Natural killer cell treated with Interleukin-12 subunit alpha and Interleukin-12 subunit beta and Interleukin-15 and Interleukin-18, amount 100 ng/mL, for 72 hours (primary cell): ENCODE results near the gene EXOC1. TPM values are rescaled to one million over a fixed set of nuclear protein-coding genes. Genes with fewer than 3 reads are reported as not detected.
"Not testable (repeated sequence)": the region's sequence is repeated elsewhere in the genome, so short reads cannot be mapped to it uniquely, and the experiment has no call there.

ENCODE experiments used
- ATAC-seq, 2 donors: fragments of 150-1000 bp; cut with Tn5 transposase in 1 of 2; sonication (Bioruptor Pico), chemical (Tn5 transposase) in 1 of 2; 2 replicates each; pipeline ENCODE4 v1.10.0; 2021
- DNase-seq: peaks from one replicate; pipeline ENCODE4 v3.0.0; 2022; ENCODE audit warnings: low spot score
- H3K27ac Mint-ChIP-seq, 2 donors: 1 replicate in 1 of 2; 2 replicates in 1 of 2; pipeline ENCODE4 v1.8.0; 2022; ENCODE audit warnings: mixed read lengths in 2 of 2, mild to moderate bottlenecking in 1 of 2, moderate library complexity in 1 of 2
- H3K27me3 Mint-ChIP-seq, 2 donors: 1 replicate in 1 of 2; 2 replicates in 1 of 2; pipeline ENCODE4 v1.8.0; 2022; ENCODE audit warnings: mixed read lengths in 2 of 2
- H3K36me3 Mint-ChIP-seq: one replicate; pipeline ENCODE4 v1.8.0; 2022; ENCODE audit warnings: mixed read lengths
- H3K4me1 Mint-ChIP-seq, 2 donors: 1 replicate in 1 of 2; 2 replicates in 1 of 2; pipeline ENCODE4 v1.8.0; 2022; ENCODE audit warnings: low read depth in 2 of 2, mixed read lengths in 2 of 2, mild to moderate bottlenecking in 1 of 2
- H3K4me3 Mint-ChIP-seq: one replicate; pipeline ENCODE4 v1.8.0; 2022; ENCODE audit warnings: mixed read lengths
- H3K9me3 Mint-ChIP-seq: 2 replicates; pipeline ENCODE4 v1.8.0; 2022; ENCODE audit warnings: mixed read lengths
- total RNA-seq, 2 donors: library from RNA; stranded (reverse); gene quantifications; one replicate each; pipeline ENCODE4 v1.2.3, GENCODE V29; 2022

EXOC1 gene
- total RNA-seq, 2 donors from 2014 or later = 22.1 to 26.1 TPM

DNA sequence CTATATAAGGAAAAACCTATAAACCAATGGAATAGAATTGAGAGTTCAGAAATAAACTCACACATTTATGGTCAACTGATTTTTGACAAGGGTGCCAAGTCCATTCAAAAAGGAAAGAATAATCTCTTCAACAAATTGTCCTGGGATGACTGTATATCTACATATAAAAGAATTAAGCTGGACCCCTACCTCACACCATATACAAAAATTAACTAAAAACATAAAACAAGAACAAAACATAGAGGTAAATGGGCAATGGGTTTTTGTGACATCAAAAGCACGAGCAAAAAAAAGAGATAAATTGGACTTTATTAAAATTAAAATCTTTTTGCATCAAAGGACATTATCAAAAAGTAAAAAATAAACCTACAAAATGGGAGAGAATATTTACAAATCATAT, 15.5 kb upstream of the EXOC1 start:
- Mint-ChIP-seq H3K9me3 (no peaks in the 10 kb centered on the region), H3K4me1 (no peaks in the 10 kb centered on the region), H3K27me3 (peaks cover 24 to 61% of the 10 kb centered on the region in 2 donors), H3K4me3 (no peak overlapping the region), H3K36me3 (no peaks in the 10 kb centered on the region), H3K27ac (no peak overlapping the region)
- no peak for DNase-seq
- ATAC-seq = no peak

GRCh38 chr4:55838356-55838755, 15.1 kb upstream of the EXOC1 start:
- ATAC-seq (no peak), DNase-seq (no peak)
- peaks cover 24 to 61% of the 10 kb centered on the region in 2 donors for H3K27me3 Mint-ChIP-seq
- H3K27ac Mint-ChIP-seq = no peak overlapping the region
- no peak overlapping the region for H3K4me3 Mint-ChIP-seq
- no peaks in the 10 kb centered on the region for H3K36me3 Mint-ChIP-seq
- H3K4me1 Mint-ChIP-seq = no peaks in the 10 kb centered on the region
- H3K9me3 Mint-ChIP-seq = no peaks in the 10 kb centered on the region

GRCh38 chr4:55838952-55839351, 14.5 kb upstream of the EXOC1 start:
- H3K4me3 Mint-ChIP-seq = no peak overlapping the region
- no peaks in the 10 kb centered on the region for H3K9me3 Mint-ChIP-seq
- DNase-seq = no peak
- peaks cover 21 to 55% of the 10 kb centered on the region in 2 donors for H3K27me3 Mint-ChIP-seq
- ATAC-seq = no peak
- no peak overlapping the region for H3K27ac Mint-ChIP-seq
- no peaks in the 10 kb centered on the region for H3K4me1 Mint-ChIP-seq
- no peaks in the 10 kb centered on the region for H3K36me3 Mint-ChIP-seq

DNA sequence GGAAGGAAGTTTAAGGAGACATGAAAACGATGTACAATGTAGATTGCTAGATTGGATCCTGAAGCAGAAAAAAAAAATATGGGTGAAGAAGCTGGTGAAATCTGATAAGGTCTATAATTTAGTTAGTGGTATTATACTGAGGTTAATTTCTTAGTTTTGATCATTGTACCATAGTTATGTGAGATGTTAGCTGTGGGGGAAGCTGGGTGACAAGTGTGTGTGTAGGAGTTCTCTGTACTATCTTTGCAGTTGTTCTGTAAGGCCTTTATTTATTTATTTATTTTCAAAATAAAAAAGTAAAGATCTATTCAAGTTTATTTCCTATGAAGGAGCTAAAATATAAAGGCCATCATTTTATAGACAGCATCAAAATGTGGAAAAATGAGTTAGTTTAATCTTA, 12.5 kb upstream of the EXOC1 start:
- ATAC-seq = no peak

DNA sequence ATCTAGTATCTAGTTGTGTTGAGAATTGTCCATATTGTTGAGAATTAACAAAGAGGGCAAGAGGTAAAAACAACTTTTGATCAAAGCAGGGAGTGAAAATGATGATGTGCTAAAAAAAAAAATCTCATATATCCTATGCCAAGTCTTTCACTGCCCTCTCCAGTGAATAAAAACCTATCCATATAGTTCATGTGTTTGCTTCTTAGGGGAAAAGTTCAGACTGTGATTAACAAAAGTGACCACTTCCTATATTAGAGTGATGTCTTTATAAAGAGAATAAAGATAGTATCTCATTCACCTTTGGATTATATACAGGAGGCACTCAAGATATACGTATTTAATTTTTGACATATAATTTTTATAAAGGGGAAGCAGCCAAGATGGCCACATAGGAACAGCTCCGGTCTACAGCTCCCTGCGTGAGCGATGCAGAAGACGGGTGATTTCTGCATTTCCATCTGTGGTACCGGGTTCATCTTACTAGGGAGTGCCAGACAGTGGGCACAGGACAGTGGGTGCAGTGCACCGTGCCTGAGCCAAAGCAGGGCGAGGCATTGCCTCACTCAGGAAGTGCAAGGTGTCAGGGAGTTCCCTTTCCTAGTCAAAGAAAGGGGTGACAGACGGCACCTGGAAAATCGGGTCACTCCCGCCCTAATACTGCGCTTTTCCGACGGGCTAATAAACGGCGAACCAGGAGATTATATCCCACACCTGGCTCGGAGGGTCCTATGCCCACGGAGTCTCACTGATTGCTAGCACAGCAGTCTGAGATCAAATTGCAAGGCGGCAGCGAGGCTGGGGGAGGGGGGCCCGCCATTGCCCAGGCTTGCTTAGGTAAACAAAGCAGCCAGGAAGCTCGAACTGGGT, 11.8 kb upstream of the EXOC1 start:
- not testable (repeated sequence) for DNase-seq, H3K4me3 Mint-ChIP-seq, H3K4me1 Mint-ChIP-seq, H3K36me3 Mint-ChIP-seq, H3K27ac Mint-ChIP-seq, H3K9me3 Mint-ChIP-seq, ATAC-seq
- H3K27me3 Mint-ChIP-seq = peaks cover 14 to 40% of the 10 kb centered on the region in 2 donors

More for the DNA sequence above, 12.5 kb upstream of the EXOC1 start:
- Mint-ChIP-seq H3K9me3 (no peaks in the 10 kb centered on the region), H3K27ac (no peak overlapping the region), H3K4me3 (no peak overlapping the region), H3K4me1 (no peaks in the 10 kb centered on the region), H3K36me3 (no peaks in the 10 kb centered on the region), H3K27me3 (peaks cover 17 to 44% of the 10 kb centered on the region in 2 donors)
- DNase-seq = no peak

DNA sequence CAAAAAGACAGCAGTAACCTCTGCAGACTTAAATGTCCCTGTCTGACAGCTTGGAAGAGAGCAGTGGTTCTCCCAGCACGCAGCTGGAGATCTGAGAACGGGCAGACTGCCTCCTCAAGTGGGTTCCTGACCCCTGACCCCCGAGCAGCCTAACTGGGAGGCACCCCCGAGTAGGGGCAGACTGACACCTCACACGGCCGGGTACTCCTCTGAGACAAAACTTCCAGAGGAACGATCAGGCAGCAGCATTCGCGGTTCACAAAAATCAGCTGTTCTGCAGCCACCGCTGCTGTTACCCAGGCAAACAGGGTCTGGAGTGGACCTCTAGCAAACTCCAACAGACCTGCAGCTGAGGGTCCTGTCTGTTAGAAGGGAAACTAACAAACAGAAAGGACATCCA, 11.1 kb upstream of the EXOC1 start:
- H3K9me3 Mint-ChIP-seq, H3K4me1 Mint-ChIP-seq, H3K4me3 Mint-ChIP-seq, ATAC-seq, H3K36me3 Mint-ChIP-seq, DNase-seq, H3K27ac Mint-ChIP-seq: not testable (repeated sequence)
- peaks cover 12 to 40% of the 10 kb centered on the region in 2 donors for H3K27me3 Mint-ChIP-seq

DNA sequence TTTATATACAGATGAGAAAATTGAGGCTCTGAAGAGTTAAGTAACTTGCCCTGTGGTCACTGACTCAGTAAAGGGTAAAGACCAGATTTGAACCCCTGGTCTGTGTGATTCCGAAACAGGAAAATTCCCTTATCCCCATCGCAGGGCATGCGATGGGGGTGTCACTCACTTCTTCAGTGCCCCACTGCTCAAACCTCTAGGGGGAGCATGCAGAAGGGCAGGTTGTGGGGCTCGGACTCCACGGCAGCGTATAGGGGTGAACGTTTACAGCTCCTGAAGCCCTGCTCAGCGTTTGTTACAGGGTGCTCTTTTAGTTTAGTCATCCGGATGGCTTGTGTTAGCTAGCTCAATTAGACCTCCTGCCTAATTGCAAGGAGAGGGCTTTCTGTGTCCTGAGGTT, 3.7 kb upstream of the EXOC1 start:
- Mint-ChIP-seq H3K4me1 (peaks cover 14 to 16% of the 10 kb centered on the region in 2 donors), H3K4me3 (no peak overlapping the region), H3K27me3 (peaks cover under 1 to 5% of the 10 kb centered on the region in 2 donors), H3K27ac (no peak overlapping the region), H3K36me3 (no peaks in the 10 kb centered on the region), H3K9me3 (no peaks in the 10 kb centered on the region)
- ATAC-seq = no peak
- DNase-seq = no peak

DNA sequence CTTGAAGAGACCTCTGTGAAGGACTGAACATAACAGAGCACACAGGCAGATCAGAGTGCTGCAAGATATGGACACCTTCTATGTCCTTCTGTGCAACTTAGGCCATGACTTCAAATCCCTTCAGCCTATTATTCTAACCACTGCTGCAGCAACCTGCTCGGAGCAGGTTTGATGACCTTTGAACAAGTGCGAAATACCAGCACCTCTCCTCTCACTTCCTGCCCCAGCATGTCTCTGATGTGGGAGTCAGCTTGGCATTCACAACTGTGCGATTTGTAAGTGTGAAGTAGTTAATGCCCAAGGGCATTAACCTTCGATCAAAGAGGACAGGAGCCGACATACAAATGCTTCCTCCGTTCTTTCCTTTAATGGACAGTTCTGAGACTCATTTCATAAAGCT, 1.6 kb upstream of the EXOC1 start:
- no peaks in the 10 kb centered on the region for H3K36me3 Mint-ChIP-seq
- H3K4me3 Mint-ChIP-seq = peak overlapping the region; percentile 35
- ATAC-seq = no peak

DNA sequence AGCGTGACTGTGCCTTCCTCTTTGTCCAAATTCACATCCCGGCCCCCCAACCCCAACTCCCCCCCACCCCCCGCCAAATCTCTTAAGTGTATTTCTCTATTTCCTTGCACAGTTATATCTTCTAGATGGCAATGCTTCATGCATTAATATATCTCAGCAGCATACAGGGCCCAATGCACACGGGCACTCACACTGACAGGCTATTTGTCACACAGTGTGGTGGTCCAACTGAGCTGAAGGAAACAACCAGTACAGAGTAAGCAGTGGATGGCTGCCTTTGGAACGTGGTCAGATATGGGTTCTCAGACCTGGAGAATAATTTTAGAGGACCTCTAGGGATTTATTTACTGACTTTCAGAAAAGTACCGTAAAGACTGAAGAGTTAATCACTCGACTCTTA, 681 bp downstream of the EXOC1 start:
- peaks cover 14 to 22% of the 10 kb centered on the region in 2 donors for H3K4me1 Mint-ChIP-seq
- peaks cover 0 to 2% of the 10 kb centered on the region in 2 donors for H3K27me3 Mint-ChIP-seq
- ATAC-seq (peak in 1 of 2 donors; percentile 24), DNase-seq (no peak)
- H3K9me3 Mint-ChIP-seq = no peaks in the 10 kb centered on the region
- no peak overlapping the region for H3K4me3 Mint-ChIP-seq
- H3K36me3 Mint-ChIP-seq = no peaks in the 10 kb centered on the region
- no peak overlapping the region for H3K27ac Mint-ChIP-seq

More for the DNA sequence above, 1.6 kb upstream of the EXOC1 start:
- H3K27ac Mint-ChIP-seq = no peak overlapping the region
- no peak for DNase-seq
- H3K9me3 Mint-ChIP-seq = no peaks in the 10 kb centered on the region
- H3K4me1 Mint-ChIP-seq = peaks cover 14 to 16% of the 10 kb centered on the region in 2 donors
- peaks cover 0 to 2% of the 10 kb centered on the region in 2 donors for H3K27me3 Mint-ChIP-seq

DNA sequence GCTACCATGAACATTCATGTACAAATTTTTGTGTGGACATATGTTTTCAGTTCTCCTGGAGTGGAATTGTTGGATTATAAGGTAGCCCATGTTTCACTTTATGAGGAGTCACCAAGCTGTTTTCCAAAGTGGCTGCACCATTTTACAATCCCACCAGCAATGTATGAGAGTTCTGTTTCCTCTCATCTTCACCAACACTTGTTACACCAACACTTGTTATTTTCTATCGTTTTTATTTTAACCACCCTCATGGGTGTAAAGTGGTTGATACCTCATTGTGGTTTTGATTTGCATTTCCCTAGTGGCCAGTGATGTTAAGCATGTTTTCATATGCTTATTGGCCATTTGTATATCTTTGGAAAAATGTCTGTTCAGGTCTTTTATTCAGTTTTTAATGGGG, 4.1 kb downstream of the EXOC1 start:
- DNase-seq = no peak
- H3K4me1 Mint-ChIP-seq = peaks cover 0 to 15% of the 10 kb centered on the region in 2 donors
- H3K27ac Mint-ChIP-seq = no peak overlapping the region
- H3K4me3 Mint-ChIP-seq = no peak overlapping the region
- H3K9me3 Mint-ChIP-seq = no peaks in the 10 kb centered on the region
- H3K27me3 Mint-ChIP-seq = no peaks in the 10 kb centered on the region
- ATAC-seq = no peak
- peaks cover 6% of the 10 kb centered on the region for H3K36me3 Mint-ChIP-seq

- H3K9me3 Mint-ChIP-seq = no peaks in the 10 kb centered on the region
- peaks cover 0 to 10% of the 10 kb centered on the region in 2 donors for H3K4me1 Mint-ChIP-seq
- H3K36me3 Mint-ChIP-seq = peaks cover 6% of the 10 kb centered on the region
These were observed 6.3 kb downstream of the EXOC1 start for GRCh38 chr4:55859711-55860110.

GRCh38 chr4:55864577-55865223, 11.3 kb downstream of the EXOC1 start:
- ATAC-seq (no peak), DNase-seq (no peak)
- Mint-ChIP-seq H3K36me3 (peaks cover 15% of the 10 kb centered on the region), H3K27ac (peak overlapping the region in 1 of 2 donors; percentile 79), H3K27me3 (no peaks in the 10 kb centered on the region), H3K4me3 (no peak overlapping the region), H3K4me1 (peaks cover 19 to 26% of the 10 kb centered on the region in 2 donors), H3K9me3 (no peaks in the 10 kb centered on the region)

More at GRCh38 chr4:55859711-55860110, 6.3 kb downstream of the EXOC1 start:
- Mint-ChIP-seq H3K4me3 (no peak overlapping the region), H3K27ac (no peak overlapping the region), H3K27me3 (no peaks in the 10 kb centered on the region)
- ATAC-seq (no peak), DNase-seq (no peak)

GRCh38 chr4:55865228-55865806, 11.9 kb downstream of the EXOC1 start:
- Mint-ChIP-seq H3K27me3 (no peaks in the 10 kb centered on the region), H3K36me3 (peaks cover 15% of the 10 kb centered on the region), H3K4me3 (peak overlapping the region; percentile 70), H3K4me1 (peaks cover 19 to 26% of the 10 kb centered on the region in 2 donors), H3K27ac (peak overlapping the region; percentile 79 to 86), H3K9me3 (no peaks in the 10 kb centered on the region)
- DNase-seq (no peak), ATAC-seq (no peak)
